Bronchial smooth muscle cell (primary cell): ENCODE measurements around the gene NCOR2. TPM values are rescaled to one million over a fixed set of nuclear protein-coding genes. Genes with fewer than 3 reads are reported as not detected.

ENCODE experiments used
- total RNA-seq: library from RNA; depleted of rRNA; stranded (reverse); fragments of >200 nt; gene quantifications from 2 replicates; pipeline ENCODE4 v1.2.1, GENCODE V29; 2014

Gene NCOR2
- total RNA-seq: 24.4 and 27.1 TPM in 2 replicates

DNA sequence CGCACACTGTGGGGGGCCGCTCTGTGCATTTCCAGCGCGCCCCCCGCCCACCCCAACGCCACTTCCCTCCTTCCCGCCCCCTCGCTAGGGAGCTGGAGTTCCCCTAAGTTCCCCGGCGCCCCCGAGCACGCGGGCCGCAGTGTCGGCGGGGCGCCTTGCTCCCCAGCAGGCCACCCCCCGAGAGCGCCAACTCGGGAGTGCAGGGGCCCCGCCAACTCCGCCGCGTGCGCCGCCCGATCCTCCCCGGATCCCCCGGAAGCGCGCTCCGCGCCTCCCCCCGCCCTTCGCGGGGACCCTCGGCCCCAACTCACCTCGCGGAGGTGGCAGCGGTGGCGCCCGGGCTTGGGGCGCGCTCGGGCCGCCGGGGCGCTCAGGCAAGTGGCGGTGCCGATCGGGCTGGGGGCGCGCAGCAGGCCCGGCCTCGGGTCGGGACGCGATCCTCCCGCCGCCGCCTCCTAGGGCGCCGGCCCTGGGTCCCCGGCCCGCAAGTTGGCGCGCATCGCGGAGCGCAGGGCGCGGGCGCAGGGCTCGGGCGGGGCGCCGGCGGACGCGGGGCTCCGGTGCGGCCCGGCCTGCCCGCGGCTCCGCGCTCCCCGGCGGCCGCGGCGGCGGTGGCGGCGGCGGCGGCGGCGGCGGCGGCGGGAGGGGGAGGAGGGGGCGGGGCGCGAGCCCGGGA is at the start of gene NCOR2:
NCOR2 (minus strand) TSS at position 616 of the 676 bp plus-strand sequence. CDS start 72,361 bp downstream, outside the sequence.

